Keratinocyte (primary cell): Measurements from ENCODE around the gene FRMPD2.
"Not testable (repeated sequence)": the region's sequence is repeated elsewhere in the genome, so short reads cannot be mapped to it uniquely, and the experiment has no call there.

Experiments used
- CTCF ChIP-seq, 3 experiments: IDR thresholded peaks in 1 of 3; conservative IDR thresholded peaks in 1 of 3; optimal IDR thresholded peaks in 1 of 3; 2 replicates in 2 of 3; 3 replicates in 1 of 3; pipeline versions ENCODE3 to v1.5.1; 2011; ENCODE audit warnings: low read length in 3 of 3, mild to moderate bottlenecking in 3 of 3, moderate library complexity in 2 of 3, control low read depth in 1 of 3, inconsistent platforms in 1 of 3; ENCODE audit not compliant: insufficient read depth in 2 of 3; ENCODE audit errors: extremely low read depth in 1 of 3
- EZH2 ChIP-seq: IDR thresholded peaks from one replicate; pipeline ENCODE4 v1.6.1; 2012; ENCODE audit warnings: inconsistent platforms, mild to moderate bottlenecking, low read length, moderate library complexity

GRCh38 chr10:48281697-48282096, 7.2 kb upstream of the FRMPD2 start:
- not testable (repeated sequence) for TF ChIP-seq CTCF (optimal IDR thresholded peaks at IDR 0.05 in 1 of 3, IDR thresholded peaks at IDR 0.05 in 1 of 3, conservative IDR thresholded peaks at IDR 0.05 in 1 of 3; ENCODE audit: extremely low read depth in 1 of 3, insufficient read depth in 2 of 3, low read length in 3 of 3); EZH2
